ENCODE results near the gene PDCD1LG2. TPM values are rescaled to one million over a fixed set of nuclear protein-coding genes. Genes with fewer than 3 reads are reported as not detected.

The PDCD1LG2 gene
- total RNA-seq, 2 experiments from 2014 or later = 0.11 to 0.17 TPM

DNA sequence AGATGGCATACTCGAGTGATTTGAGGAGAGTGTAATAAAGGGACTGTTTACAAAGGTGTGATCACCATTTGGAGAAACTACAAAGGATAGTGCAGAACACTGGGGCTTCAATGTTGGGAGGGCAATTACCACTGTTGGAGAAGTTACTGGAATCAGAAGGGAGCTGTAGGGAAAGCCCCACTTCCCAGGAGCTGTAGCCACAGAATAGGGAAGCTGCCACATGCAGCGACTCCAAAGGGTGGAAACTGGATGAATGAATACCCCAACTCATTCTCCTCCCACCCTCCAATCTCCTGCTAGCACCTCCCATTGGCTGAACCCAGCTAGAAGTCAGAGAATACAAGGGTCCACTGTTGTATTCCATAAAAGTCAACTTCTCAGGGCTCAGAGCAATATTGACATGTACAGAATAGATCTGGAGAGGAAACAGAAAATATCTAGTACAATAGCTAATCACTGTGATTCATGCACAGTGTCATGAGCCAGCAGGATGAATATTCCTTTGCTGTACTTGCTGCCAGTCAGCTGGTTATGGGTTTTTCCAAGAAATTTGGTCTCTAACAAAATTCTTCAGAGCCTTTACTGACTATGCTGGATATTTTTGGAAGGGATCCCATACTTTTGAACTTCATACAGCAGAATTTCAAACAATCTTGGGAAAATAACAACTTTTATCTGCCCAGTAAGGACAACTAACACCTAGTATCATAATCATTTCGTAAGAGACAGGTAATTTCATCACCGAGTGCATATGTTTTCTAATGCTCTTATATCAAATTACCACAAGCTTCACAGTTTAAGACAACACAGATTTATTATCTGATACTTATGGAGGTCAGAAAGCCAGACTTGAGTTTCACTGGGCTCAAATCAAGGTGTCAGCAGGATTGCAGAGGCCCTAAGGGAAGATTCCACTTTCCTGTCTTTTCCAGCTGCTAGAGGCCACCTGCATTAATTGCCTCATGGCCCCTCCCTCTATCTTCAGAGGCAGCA lies 39.6 kb downstream of the PDCD1LG2 start:
- Mint-ChIP-seq H3K9me3 (no peaks in the 10 kb centered on the region), H3K36me3 (ENCODE audit: low read depth) (no peaks in the 10 kb centered on the region), H3K27me3 (no peaks in the 10 kb centered on the region), H3K4me1 (ENCODE audit: low read depth) (peaks cover 8% of the 10 kb centered on the region), H3K4me3 (no peak overlapping the region), H3K27ac (no peak overlapping the region)
- H3K4me1 ChIP-seq (ENCODE audit: insufficient read depth, low read length) = no peaks in the 10 kb centered on the region
- no peaks in the 10 kb centered on the region for H3K27me3 ChIP-seq (ENCODE audit: control insufficient read depth in 1 of 2, insufficient read depth in 2 of 2, low read length in 2 of 2)
- intact Hi-C loops (cut with DNase I, micrococcal nuclease) = no loop called here
- DNase-seq (no peak), ATAC-seq (ENCODE audit: poor library complexity) (no peak)
- H3K4me3 ChIP-seq (ENCODE audit: low read length) = no peak overlapping the region
- TF ChIP-seq, protein P1, sequence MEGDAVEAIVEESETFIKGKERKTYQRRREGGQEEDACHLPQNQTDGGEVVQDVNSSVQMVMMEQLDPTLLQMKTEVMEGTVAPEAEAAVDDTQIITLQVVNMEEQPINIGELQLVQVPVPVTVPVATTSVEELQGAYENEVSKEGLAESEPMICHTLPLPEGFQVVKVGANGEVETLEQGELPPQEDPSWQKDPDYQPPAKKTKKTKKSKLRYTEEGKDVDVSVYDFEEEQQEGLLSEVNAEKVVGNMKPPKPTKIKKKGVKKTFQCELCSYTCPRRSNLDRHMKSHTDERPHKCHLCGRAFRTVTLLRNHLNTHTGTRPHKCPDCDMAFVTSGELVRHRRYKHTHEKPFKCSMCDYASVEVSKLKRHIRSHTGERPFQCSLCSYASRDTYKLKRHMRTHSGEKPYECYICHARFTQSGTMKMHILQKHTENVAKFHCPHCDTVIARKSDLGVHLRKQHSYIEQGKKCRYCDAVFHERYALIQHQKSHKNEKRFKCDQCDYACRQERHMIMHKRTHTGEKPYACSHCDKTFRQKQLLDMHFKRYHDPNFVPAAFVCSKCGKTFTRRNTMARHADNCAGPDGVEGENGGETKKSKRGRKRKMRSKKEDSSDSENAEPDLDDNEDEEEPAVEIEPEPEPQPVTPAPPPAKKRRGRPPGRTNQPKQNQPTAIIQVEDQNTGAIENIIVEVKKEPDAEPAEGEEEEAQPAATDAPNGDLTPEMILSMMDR (IDR thresholded peaks at IDR 0.05) = no peak
- ChIA-PET POLR2A (interaction anchor here (1.7 kb wide), 1 partner anchor 19 kb away, joined by 5 read pairs; no protein-coding TSS in a partner anchor), CTCF (no interaction called here)
- no peak overlapping the region for H3K27ac ChIP-seq (ENCODE audit: low read depth in 1 of 2, low read length in 2 of 2)
- H3K9me3 ChIP-seq (ENCODE audit: control insufficient read depth in 1 of 2, insufficient read depth in 1 of 2, low read length in 2 of 2) = no peaks in the 10 kb centered on the region
- no peaks in the 10 kb centered on the region for H3K36me3 ChIP-seq (ENCODE audit: insufficient read depth, low read length)

DNA sequence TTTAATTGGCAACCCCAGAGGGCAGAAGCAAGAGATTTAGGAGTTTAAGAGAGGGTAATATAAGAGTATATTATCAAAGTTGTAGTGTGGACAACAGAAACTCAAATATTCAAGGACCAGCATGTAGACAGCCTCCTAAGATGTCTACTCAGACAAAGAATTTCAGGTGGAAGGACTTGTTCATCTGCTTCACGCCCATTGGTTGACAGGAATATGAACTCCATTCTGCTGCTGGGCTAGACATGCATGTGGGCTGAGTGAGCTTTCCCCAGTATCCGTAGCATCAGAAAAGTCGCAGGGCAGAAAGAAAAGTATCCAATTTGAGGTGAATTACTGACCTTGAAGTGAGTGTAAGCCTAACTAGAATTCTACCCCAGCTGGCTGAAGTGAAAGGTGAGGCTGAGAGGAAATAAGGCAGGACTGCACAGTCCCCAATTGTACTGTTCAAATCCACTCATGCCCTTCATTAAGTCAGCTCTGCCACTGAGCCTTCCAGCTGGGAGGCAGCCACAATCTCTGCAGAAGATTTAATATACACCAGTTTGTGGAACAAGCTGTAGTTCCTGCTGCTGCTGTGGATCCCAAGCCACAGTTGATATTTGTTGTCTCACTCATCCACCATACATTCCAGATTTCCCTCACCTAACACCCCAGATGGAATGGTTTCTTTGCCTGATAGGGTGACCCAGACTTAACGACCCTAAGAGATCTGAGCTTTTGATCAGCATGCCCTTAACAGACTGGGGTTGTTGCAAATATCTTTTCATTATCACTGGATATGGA lies 41.2 kb downstream of the PDCD1LG2 start:
- H3K27me3 Mint-ChIP-seq = no peaks in the 10 kb centered on the region
- H3K4me3 ChIP-seq (ENCODE audit: low read length) = no peak overlapping the region
- no peaks in the 10 kb centered on the region for H3K36me3 ChIP-seq (ENCODE audit: insufficient read depth, low read length)
- peaks cover 6% of the 10 kb centered on the region for H3K4me1 ChIP-seq (ENCODE audit: insufficient read depth, low read length)
- intact Hi-C loops (cut with DNase I, micrococcal nuclease) = no loop called here
- H3K4me1 Mint-ChIP-seq (ENCODE audit: low read depth) = peaks cover 21% of the 10 kb centered on the region
- CTCF ChIA-PET = no interaction called here
- ATAC-seq (ENCODE audit: poor library complexity) = no peak
- H3K27ac ChIP-seq (ENCODE audit: low read depth in 1 of 2, low read length in 2 of 2) = no peak overlapping the region
- POLR2A ChIA-PET = interaction anchor here (0.7 kb wide), 1 partner anchor 103 kb away, joined by 3 read pairs; no protein-coding TSS in a partner anchor
- H3K9me3 Mint-ChIP-seq = no peaks in the 10 kb centered on the region
- TF ChIP-seq, protein P1 (IDR thresholded peaks at IDR 0.05) = no peak
- no peaks in the 10 kb centered on the region for H3K9me3 ChIP-seq (ENCODE audit: control insufficient read depth in 1 of 2, insufficient read depth in 1 of 2, low read length in 2 of 2)
- H3K27ac Mint-ChIP-seq = no peak overlapping the region
- H3K4me3 Mint-ChIP-seq = no peak overlapping the region
- H3K36me3 Mint-ChIP-seq (ENCODE audit: low read depth) = no peaks in the 10 kb centered on the region
- no peaks in the 10 kb centered on the region for H3K27me3 ChIP-seq (ENCODE audit: control insufficient read depth in 1 of 2, insufficient read depth in 2 of 2, low read length in 2 of 2)
- DNase-seq = no peak

- POLR2A ChIA-PET = no interaction called here
- CTCF ChIA-PET = no interaction called here
- Mint-ChIP-seq H3K27me3 (no peaks in the 10 kb centered on the region), H3K4me1 (ENCODE audit: low read depth) (peaks cover 28% of the 10 kb centered on the region), H3K27ac (no peak overlapping the region), H3K4me3 (no peak overlapping the region), H3K36me3 (ENCODE audit: low read depth) (no peaks in the 10 kb centered on the region), H3K9me3 (no peaks in the 10 kb centered on the region)
- TF ChIP-seq, protein P1 (IDR thresholded peaks at IDR 0.05) = no peak
- Histone ChIP-seq H3K27me3 (ENCODE audit: control insufficient read depth in 1 of 2, insufficient read depth in 2 of 2, low read length in 2 of 2) (no peaks in the 10 kb centered on the region), H3K4me3 (ENCODE audit: low read length) (no peak overlapping the region), H3K36me3 (ENCODE audit: insufficient read depth, low read length) (no peaks in the 10 kb centered on the region), H3K9me3 (ENCODE audit: control insufficient read depth in 1 of 2, insufficient read depth in 1 of 2, low read length in 2 of 2) (no peaks in the 10 kb centered on the region), H3K4me1 (ENCODE audit: insufficient read depth, low read length) (peaks cover 13% of the 10 kb centered on the region), H3K27ac (ENCODE audit: low read depth in 1 of 2, low read length in 2 of 2) (no peak overlapping the region)
- DNase-seq (no peak), ATAC-seq (ENCODE audit: poor library complexity) (no peak)
- intact Hi-C loops (cut with DNase I, micrococcal nuclease) = no loop called here
Observed at GRCh38 chr9:5552301-5552700, 42.0 kb downstream of the PDCD1LG2 start.
